ENCODE data around the gene SNAP23.

GRCh38 chr15:42533246-42533645 is 37.8 kb downstream of the SNAP23 start:
- TF ChIP-seq CTCF (conservative IDR thresholded peaks at IDR 0.05; ENCODE audit: low read length), result no peak
- TF ChIP-seq EZH2phosphoT487 (IDR thresholded peaks at IDR 0.05; ENCODE audit: borderline replicate concordance, low read depth, low read length), result no peak

Data from OCI-LY7 (cell line).